NCI-H82 (cell line): ENCODE data around the gene CGNL1.

Source experiments
- DNase-seq: peaks from one replicate; lab custom pipeline; 2025; lab: John Stamatoyannopoulos, UW

The CGNL1 gene

DNA sequence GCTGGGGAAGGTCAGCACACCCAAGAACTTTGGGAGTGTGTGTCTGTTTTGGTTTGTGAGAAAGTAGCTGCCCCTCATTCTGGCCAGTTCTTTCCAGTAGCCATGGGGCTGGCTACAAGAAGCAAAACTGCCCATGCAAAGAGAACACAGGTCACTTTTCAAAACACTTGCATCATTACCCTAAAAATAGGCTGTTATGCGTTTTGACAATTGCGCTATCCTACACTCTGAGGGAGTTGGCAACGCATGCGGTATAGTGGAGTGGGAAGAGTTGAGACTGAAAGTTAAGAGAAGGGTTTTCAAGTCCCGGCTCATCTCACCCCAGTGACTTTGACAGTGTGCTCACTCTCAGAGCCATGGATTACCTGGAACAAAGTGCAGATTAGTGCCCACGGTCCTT, 173.6 kb downstream of the CGNL1 start:
- DNase-seq: no peak

DNA sequence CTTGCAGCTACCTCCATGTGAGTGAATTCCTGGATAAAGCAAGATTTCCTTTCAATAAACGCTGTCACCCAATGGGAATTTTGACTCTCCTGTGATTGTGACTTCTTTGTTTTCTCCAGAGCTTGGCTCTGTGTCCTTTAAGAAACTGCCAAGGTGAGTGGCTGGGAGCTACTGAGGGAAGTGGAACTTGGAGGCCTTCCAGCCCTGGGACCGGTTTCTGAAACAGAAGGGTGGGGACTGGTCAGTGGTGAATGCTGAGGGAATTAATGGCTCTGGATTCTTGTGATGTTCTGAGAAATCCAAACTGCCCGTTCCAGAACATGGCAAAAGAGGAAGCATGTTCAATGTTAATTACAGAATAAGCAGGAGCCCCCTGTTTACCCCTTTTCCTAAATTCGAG, 174.3 kb downstream of the CGNL1 start:
- DNase-seq: no peak

DNA sequence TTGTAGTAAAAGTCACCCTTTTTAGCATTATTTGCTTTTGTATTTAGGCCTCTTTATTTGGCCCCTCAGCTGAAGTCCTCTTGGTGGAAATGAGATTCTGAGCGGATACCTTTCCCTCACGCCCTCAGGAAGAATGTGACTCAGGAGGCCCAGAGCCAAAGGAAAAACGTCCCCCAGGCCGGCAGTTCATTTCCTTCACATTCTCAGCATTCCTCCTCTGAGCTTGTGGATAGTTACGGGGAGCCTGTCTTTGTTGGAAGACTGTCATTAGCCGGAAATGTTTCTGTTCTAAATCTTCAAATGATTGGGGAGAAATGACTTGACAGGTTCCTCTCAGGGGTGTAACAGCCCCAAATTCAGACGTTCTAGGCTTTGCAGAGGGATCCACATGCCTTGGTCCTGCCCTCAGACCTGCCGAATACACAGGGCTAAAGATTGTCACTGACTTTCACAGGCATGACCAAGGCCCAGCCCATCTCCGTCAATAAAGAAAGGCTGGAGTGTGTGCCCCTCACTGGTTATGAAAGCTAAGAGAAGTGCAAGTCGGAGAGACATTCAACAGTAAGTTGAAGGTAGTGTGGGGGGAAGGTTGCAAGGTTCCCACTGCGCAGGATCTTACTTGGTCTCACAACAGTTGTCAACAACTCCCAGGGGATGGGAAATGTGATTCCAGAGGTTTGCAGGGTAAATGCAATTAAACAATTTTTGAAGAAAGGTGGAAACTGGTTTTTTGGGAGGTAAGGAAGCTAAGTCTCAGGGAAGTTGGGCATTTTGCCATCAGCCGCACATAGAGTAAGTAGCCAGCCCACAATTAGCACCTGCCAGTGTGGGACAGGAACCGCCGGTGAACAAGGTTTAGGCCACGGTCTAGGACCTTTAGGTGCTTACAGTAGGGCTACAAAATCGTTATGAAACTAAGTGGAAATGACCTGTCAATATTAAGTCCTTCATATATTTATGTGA, 175.7 kb downstream of the CGNL1 start:
- DNase-seq: no peak

DNA sequence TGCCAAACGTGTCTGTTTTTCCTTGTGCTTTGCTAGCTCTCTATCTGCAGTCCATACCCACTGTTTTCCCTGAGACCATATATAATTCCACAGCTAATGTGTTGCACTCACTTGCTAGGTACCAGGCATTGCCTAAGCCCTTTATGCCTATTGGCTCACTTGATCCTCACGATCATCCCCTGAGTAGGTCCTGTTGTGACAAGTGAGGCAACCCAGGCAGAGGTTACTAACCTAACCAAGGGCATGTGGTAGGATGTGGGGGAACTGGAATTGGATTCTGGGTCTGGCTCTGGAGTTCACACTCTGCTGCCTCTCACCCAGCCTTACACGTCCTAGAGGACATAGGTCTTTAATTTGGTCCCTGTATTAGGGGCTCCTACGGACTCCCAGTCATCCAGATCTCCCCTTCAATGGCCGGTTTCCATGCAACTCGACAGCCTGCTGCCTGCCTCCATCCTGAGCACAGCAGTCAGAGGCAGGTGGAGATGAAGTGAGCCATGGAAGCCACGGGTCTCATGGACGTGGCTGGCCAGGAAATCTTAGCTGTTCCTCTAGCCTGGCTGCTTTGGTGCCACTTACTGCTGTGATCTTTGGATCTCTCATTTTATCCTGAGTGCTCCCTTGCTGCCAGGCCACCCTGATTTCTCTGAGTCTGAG, 176.5 kb downstream of the CGNL1 start:
- DNase-seq: peak; percentile 30

DNA sequence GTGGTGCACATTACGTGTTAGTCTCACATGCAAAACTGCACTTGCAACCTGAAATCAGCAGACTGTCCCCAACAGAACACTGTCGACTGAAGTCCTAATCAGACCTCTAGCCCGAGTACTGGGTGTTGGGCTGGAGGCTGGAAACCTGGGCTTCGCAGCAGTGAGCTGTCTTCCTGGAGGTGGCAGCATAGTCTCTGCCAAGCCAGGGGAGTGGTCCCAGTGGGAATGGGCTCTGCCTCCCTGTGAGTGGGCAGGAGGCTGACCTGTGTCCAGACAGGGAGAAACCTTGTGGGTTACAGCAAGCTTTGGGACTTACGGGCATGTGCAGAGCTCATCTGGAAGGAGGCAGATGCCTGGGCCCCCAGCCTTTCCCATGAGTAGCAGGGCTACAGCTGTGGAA, 177.2 kb downstream of the CGNL1 start:
- DNase-seq: peak; percentile 33

DNA sequence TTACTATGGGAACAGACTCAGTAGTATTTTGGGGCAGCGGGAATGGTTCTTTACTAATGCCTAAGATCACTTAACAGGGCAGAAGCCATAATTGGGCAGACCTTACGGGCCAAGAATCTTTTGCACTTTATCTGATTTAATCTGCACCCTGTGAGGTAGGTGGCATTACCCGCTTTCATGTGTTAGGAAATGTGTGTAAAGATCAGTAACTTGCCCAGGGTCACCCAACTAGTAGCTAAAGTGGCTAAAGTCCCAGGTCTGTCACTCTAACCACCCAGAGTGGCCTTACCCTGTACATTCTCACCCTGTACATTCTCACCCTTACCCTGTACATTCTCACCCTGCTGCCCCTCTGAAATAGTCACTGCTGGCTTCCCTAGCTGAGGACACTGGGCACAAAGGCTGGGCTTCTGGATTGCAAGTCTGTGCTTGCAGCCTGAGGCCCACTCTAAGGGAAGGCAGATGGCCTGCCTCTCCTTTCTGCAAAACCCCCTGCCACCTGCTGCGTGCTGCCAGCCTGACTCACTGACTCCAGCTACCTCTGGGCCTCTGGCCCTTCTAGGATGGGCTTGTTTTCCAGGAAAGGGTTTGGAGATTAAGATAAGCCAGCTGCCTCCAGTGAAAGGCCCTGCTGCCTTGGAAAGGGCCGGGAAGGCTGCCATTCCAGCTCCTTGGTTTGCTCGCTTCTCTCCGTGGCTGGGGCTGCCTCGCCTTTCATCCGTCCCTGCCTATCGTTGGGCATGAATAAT, 177.9 kb downstream of the CGNL1 start:
- peak; percentile 97 for DNase-seq

DNA sequence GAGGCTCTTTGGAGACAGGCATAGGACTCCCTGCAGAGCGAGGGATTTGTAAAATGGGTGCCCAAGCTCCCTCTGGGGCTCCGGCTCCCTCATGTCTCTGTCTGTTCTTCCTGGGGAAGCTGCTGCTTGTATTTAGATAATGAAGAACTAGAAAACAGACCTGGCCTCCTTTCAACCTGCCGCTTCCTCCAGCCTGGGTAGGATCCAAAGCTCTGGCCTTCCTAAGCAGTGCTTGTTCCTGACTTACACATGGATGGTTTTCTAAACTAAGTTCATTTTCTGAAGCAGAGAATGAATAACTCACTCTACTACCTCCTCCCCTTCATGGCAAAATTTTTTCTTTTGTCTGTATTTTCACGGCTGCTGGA, 178.5 kb downstream of the CGNL1 start:
- no peak for DNase-seq

DNA sequence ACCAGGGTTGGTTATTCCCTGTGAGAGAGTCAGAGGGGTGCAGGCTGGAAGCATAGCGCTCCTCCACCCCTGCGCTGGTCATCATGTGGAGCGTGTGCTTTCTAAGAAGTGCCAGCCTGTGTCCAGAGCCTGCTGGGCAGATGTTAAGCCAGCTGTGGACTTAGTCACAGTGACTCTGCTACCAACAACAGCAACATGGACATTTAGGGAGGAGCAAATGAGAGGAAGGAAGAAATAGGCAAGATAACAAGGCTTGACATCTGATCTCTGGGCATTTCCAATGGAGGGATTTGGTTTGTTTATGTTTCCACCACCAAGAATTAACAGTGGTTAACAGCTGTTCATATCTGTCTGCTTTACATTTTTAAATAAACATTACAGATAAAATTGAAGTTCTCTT, 179.0 kb downstream of the CGNL1 start:
- DNase-seq: peak; percentile 28

DNA sequence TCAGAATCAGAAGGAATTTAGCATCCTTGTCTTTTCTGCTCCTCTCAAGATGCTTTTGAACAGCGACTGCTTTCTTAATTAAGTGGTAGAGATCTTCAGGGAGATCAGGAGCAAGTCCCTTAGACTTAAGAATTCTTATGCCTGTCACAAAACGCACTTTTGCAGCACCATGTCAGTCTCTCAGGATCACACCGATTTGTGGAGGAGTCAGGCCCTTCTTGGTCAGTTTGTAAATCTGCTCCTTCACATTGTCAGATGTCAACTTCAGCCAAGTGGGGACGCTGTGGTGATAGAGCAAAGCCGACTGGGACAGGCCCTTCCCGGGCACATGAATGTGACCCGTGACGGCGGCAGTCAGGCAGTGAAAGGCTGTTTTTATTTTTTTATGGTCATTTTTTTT, 179.7 kb downstream of the CGNL1 start:
- no peak for DNase-seq

DNA sequence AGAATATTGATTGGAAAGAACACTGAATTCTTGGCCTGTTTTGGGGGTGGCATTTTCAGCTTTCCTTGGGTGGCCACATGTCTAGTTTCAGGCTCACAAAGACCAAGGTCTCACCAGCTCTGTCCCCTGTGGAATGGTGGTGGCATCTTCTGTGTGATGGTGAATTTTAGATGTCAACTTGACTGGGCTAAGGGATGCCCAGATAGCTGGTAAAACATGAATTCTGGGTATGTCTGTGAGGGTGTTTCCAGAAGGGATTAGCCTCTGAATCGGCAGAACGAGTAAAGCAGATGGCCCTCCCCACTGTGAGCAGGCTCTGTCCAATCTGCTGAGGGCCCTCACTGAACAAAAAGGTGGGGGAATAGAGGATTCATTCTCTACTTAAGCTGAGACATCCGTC, 181.0 kb downstream of the CGNL1 start:
- peak; percentile 36 for DNase-seq

DNA sequence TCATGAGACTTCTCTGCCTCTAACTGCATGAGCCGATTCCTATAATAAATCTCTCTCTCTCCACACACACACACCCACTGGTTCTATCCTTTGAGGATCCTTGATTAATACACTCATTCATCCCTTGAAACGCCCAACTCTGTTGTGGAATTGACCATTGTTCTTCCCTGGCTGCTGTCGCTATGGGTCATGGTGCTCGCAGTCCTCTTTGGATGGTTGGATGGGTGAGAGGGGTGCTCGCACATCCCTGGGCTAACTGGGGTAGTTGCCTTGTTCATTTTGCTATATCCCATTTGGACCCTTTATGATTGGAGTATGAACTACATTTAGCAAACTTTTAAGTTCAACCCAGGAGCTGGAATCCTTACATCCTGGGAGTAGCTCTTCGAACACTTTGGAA, 181.5 kb downstream of the CGNL1 start:
- DNase-seq: no peak

DNA sequence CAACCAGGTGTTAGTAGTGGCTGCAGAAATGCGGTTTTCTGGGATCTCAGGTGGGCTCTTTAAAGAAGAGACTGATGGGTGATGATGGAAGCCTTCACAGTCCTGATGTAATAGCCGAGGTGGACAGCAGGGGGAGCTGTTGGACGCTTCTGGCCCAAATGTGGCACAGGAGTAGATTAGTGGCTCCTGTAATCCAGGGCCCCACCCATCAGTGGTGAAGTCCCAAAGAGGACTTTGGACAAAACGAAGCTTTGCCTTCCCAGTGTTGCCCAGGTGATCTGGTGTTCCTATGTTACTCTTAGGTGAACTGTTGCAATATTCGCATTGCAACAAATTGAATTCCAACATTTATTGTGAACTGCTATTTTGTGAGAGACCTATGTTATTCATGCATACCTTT, 183.6 kb downstream of the CGNL1 start:
- DNase-seq: peak; percentile 85

DNA sequence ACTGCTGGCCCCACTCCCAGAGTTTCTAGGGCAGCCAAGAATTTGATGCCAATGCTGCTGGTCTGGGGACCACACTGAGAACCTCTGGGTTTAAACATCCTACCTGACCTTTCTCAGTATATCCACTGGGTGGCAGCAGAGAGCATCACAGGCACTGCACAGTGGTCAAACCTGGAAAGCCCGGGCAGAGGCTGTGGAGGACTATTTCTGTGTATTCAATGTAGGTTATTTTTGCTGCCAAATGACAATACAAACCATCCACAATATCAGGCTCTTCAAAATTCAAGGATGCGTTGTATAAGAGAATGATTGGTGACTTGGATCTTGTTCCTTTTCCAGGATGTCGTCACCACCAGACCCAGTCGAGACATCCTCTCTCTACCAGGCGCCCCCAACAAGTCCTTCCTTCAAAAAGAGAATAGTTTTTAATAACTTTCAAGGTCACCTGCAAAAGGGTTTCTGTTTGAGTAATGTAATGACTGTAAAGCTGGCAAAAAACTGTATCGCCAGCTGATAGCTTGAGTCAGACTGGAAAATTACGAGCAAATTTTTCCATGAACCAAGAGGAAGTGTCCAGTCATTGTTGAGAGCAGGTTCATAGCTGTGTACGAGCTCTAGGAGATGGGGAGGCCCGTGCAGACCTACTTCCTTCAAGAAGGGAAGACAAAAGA, 184.9 kb downstream of the CGNL1 start:
- peak; percentile 85 for DNase-seq

DNA sequence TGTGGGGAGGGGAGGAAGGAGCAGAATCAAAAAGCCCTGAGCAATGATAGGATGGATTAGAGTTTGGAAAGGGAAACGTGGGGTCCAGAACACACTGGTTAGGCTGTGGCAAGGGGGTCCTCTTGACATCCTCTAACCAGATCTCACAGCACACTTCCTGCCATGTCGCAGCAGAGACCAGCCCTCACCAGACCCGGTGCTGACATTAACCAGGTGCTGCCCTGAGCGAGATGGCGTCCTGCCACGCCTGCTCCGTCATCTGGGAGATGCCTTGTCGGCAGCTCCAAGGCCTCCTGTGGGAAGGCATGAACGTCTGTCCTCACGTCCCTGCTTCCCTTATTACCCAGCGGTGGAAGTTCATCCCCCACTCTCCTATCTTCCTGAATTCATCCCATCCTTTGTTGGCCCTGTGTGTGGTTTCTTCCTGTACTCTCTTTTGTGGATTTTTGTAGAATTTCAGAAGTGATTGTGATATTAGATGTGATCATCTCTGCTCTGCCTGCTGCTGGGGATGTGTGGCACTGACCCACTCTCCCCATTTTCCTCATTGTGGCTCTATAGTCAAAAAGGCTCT, 186.0 kb downstream of the CGNL1 start:
- no peak for DNase-seq

DNA sequence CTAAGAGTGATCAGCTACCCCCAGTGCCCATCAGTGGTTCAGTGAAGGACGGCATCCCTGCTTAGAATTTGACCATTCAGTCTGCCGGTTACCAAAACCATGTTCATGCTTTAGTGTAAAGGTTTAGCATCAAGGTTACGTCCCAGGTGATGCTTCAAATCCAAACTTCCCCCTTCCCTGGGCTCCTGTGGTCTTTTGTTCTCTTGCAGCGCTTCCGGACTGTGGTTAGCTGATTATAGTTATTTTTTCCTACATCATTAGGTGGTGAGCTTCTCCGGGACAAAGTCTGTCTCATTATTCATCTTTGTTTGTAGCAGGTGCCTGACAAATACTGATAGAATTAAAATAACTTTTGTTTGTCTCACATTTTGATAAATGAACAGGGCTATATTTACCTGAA, 187.1 kb downstream of the CGNL1 start:
- no peak for DNase-seq

DNA sequence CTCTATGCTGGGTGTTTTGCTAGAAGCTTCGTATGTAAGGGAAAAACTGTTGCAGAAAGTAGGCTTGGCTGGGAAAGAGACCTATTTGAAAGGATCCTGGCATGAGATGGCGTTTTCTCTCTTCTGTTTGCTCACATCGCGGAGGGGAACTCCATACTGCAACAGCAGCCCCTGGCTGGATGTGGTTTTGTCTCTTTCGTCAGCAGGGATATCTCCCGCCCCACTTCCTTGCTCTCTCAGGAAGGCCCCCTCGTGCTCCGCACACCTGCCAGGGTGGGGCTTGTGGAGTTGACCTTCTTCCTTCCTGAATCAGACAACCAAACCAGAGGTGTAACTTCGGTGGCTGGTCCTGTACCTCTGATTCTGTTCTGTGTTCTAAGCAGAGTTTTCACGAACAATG, 189.0 kb downstream of the CGNL1 start:
- no peak for DNase-seq

DNA sequence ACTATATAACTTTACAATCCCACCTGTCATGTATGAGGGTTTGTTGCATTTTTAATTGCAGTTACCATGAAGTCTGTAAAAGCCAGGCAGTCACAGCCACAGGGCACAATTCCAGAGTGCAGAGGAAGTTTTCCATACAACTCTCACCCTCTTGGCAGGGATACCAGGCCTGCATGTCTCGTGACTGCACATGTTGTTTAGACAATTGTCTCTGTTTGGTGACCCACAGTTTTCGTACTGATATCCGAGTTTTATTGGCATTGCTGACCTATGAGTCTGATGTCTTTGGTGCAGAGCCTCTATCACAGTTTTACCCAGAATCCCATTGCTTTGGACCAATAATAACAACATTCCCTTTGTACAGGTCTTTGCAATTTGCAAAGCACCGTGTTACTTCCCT, 190.5 kb downstream of the CGNL1 start:
- no peak for DNase-seq

DNA sequence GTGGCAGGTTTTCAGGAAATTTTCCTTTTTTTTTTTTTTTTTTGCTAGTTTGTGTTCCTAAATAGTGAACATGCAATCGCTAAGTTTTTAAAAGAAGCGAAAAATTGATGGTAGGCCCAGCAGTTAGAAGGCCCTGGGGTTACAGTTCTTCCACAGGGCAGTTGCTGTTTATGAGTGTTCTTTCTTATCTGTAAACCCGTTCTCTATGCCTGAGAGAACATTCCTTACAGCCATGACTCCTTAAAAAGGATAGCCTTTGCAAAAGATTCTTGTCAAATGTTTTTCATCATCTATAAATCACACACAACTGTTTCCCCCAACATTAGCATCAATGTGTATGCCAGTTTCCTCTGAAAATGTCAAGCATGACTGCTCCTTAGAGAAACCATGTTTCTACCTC, 191.6 kb downstream of the CGNL1 start:
- no peak for DNase-seq

DNA sequence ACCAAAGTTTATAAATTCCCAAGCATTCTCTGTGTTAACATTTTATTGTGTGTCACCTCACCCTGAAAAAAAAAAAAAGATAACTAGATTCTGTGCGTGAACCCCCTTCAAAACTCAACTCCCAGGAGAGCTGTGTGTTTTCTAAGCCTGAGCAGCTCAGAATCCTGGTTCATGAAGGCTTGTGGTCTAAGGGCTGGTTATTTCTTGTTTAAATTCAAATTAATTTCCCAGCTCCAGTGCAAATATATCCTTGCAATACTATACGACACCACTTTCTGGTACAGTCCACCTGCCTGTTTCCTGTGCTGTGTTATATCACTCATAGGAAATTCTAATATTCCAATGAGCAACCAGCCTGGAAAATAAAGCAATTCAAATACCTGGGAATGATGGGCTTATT, 192.0 kb downstream of the CGNL1 start:
- no peak for DNase-seq

DNA sequence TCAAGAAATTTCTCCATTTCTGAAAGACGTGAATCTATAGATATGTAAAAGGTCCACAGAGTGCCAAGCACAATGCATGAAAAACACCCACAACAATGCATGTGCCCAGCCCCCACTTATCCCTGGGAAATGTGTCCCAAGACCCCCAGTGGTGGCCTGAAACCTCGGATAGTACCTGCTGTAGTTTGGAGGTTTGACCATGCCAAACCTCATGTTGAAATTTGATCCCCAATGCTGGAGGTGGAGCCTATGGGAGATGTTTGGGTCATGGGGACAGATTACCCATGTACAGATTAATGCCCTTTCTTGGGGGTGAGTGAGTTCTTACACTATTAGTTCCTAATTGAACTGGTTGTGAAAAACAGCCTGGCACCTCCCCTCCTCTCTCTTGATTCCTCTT, 194.0 kb downstream of the CGNL1 start:
- DNase-seq: no peak

DNA sequence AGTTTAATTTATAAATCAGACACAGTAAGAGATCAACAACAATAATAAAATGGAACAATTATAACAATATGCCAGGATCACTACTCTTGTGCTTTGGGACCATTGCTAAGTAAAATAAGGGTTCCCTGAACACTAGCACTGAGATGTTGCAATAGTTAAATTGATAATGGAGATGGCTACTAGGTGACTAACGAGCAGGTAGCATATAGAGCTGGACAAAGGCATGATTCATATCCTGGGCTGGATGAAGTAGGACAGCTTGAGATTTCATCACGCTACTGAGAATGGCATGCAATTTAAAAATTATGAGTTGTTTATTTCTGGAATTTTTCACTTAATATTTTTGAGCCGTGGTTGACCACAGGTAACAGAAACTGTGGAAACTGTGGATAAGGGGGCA, 194.7 kb downstream of the CGNL1 start:
- no peak for DNase-seq

DNA sequence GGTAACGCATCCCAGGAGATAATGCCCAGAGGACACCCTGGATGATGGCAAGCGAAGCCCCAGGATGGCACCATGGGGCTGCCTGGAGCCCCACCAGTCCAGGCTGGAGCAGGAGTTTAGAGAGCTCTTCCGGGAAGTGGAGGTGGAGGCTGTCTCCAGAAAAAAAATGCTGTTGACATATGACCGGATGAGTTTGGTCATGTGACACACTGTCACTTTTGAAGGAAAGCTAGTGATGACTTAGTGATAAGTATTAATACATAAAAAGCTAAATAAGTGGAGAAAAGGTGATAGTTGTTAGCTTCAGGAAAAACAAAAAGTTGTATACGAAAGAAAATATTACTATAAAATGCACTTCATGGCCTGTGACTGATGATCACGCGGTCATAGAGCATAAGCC, 195.4 kb downstream of the CGNL1 start:
- DNase-seq: no peak
